Measurements from ENCODE around the gene PLA1A.

PLA1A gene

GRCh38 chr3:119600732-119601131 lies 3.0 kb downstream of the PLA1A start:
- Histone ChIP-seq H3K4me1 (ENCODE audit: insufficient read depth, insufficient read length) (peaks cover 2% of the 10 kb centered on the region), H3K4me3 (ENCODE audit: insufficient read length, low read depth) (no peak overlapping the region), H3K36me3 (ENCODE audit: insufficient read depth, insufficient read length, low read length) (no peaks in the 10 kb centered on the region), H3K9ac (ENCODE audit: insufficient read length, low read depth) (no peak overlapping the region), H3K27me3 (ENCODE audit: insufficient read depth, insufficient read length) (no peaks in the 10 kb centered on the region), H3K9me3 (ENCODE audit: insufficient read depth, low read length) (no peaks in the 10 kb centered on the region)
- no peak for TF ChIP-seq YY1 (IDR thresholded peaks at IDR 0.05; ENCODE audit: insufficient read depth, insufficient read length)
- no peak for TF ChIP-seq SUZ12 (IDR thresholded peaks at IDR 0.05; ENCODE audit: extremely low read depth, insufficient read depth, insufficient read length)
- TF ChIP-seq ZNF274 (IDR thresholded peaks at IDR 0.05; ENCODE audit: low read depth, low read length): no peak
- no peak for DNase-seq (ENCODE audit: low read depth, low spot score)

DNA sequence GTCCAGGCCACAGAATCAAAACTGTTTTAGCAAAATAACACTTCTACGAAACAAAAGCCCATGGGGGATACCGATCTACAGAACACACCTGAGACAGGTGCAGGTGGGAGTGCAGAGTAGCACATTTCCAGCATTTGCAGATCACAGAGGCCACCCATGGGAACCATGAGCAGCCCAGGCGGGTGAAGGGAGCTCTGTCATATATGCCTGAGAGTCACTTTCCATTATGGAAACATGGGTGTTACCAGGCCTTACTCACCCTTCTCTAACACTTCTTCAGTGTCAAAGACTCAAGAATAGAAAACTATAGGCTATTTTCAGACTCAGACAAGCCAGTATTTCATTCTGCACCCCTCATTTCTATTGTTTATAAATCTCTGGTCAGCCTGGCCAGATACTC lies 3.5 kb downstream of the PLA1A start:
- no peak overlapping the region for H3K9ac ChIP-seq (ENCODE audit: insufficient read length, low read depth)
- H3K27me3 ChIP-seq (ENCODE audit: insufficient read depth, insufficient read length): no peaks in the 10 kb centered on the region
- DNase-seq (ENCODE audit: low read depth, low spot score): no peak
- H3K4me1 ChIP-seq (ENCODE audit: insufficient read depth, insufficient read length): peaks cover 2% of the 10 kb centered on the region
- no peaks in the 10 kb centered on the region for H3K9me3 ChIP-seq (ENCODE audit: insufficient read depth, low read length)
- TF ChIP-seq YY1 (IDR thresholded peaks at IDR 0.05; ENCODE audit: insufficient read depth, insufficient read length) (no peak), ZNF274 (IDR thresholded peaks at IDR 0.05; ENCODE audit: low read depth, low read length) (no peak), SUZ12 (IDR thresholded peaks at IDR 0.05; ENCODE audit: extremely low read depth, insufficient read depth, insufficient read length) (no peak)
- no peak overlapping the region for H3K4me3 ChIP-seq (ENCODE audit: insufficient read length, low read depth)
- no peaks in the 10 kb centered on the region for H3K36me3 ChIP-seq (ENCODE audit: insufficient read depth, insufficient read length, low read length)

DNA sequence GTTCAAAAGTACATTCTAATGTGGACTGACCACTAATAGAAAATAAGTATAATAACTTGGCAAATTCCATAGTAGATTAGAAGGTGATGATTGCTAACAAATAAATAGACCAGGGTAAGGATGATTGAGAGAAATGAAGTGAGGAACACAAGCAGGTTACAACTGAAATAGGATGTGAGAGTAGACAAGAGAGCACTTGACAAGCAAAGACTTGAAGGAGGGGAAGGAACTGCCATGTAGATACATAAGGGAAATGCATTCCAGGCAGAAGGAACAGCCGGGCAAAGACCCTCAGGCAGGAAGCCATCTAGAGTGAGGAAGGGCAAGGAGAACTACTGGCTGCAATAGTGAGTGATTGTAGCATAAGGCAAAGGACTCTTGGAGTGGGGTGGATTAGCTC lies 5.0 kb downstream of the PLA1A start:
- Histone ChIP-seq H3K4me1 (ENCODE audit: insufficient read depth, insufficient read length) (peaks cover 2% of the 10 kb centered on the region), H3K9me3 (ENCODE audit: insufficient read depth, low read length) (no peaks in the 10 kb centered on the region), H3K27me3 (ENCODE audit: insufficient read depth, insufficient read length) (no peaks in the 10 kb centered on the region), H3K9ac (ENCODE audit: insufficient read length, low read depth) (no peak overlapping the region), H3K36me3 (ENCODE audit: insufficient read depth, insufficient read length, low read length) (no peaks in the 10 kb centered on the region), H3K4me3 (ENCODE audit: insufficient read length, low read depth) (no peak overlapping the region)
- DNase-seq (ENCODE audit: low read depth, low spot score): no peak
- TF ChIP-seq ZNF274 (IDR thresholded peaks at IDR 0.05; ENCODE audit: low read depth, low read length): no peak
- TF ChIP-seq YY1 (IDR thresholded peaks at IDR 0.05; ENCODE audit: insufficient read depth, insufficient read length): no peak
- no peak for TF ChIP-seq SUZ12 (IDR thresholded peaks at IDR 0.05; ENCODE audit: extremely low read depth, insufficient read depth, insufficient read length)

- Histone ChIP-seq H3K36me3 (ENCODE audit: insufficient read depth, insufficient read length, low read length) (no peaks in the 10 kb centered on the region), H3K4me3 (ENCODE audit: insufficient read length, low read depth) (no peak overlapping the region), H3K4me1 (ENCODE audit: insufficient read depth, insufficient read length) (peaks cover 2% of the 10 kb centered on the region), H3K27me3 (ENCODE audit: insufficient read depth, insufficient read length) (no peaks in the 10 kb centered on the region), H3K9ac (ENCODE audit: insufficient read length, low read depth) (no peak overlapping the region), H3K9me3 (ENCODE audit: insufficient read depth, low read length) (no peaks in the 10 kb centered on the region)
- DNase-seq (ENCODE audit: low read depth, low spot score): no peak
- TF ChIP-seq ZNF274 (IDR thresholded peaks at IDR 0.05; ENCODE audit: low read depth, low read length) (no peak), SUZ12 (IDR thresholded peaks at IDR 0.05; ENCODE audit: extremely low read depth, insufficient read depth, insufficient read length) (no peak), YY1 (IDR thresholded peaks at IDR 0.05; ENCODE audit: insufficient read depth, insufficient read length) (no peak)
Observed at GRCh38 chr3:119604878-119605277, 7.2 kb downstream of the PLA1A start.

DNA sequence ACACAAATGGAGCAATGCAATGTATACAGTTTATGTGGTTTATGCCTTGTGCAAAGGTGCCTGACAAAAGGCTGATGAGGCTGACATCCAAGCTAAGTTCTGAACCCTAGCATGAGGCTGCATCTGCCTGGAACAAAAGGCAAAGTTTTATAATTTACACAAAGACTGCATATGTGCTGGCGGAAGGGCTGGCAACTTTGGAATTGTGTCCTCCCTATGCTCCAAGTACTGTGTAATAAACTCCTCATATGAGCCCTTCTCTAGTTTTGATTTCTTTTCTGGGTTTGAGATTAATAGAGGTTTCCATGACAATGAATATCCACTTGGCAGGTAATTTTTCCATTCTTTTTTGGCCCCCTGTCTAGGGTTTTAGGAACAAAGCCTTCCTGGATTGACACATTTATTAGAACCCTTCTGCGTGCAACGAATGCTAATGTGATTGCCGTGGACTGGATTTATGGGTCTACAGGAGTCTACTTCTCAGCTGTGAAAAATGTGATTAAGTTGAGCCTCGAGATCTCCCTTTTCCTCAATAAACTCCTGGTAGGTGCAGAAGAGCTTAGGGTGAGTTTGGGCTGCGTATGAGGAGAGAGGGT lies 10.8 kb downstream of the PLA1A start:
- Histone ChIP-seq H3K9ac (ENCODE audit: insufficient read length, low read depth) (no peak overlapping the region), H3K9me3 (ENCODE audit: insufficient read depth, low read length) (no peaks in the 10 kb centered on the region), H3K36me3 (ENCODE audit: insufficient read depth, insufficient read length, low read length) (no peaks in the 10 kb centered on the region), H3K27me3 (ENCODE audit: insufficient read depth, insufficient read length) (no peaks in the 10 kb centered on the region), H3K4me3 (ENCODE audit: insufficient read length, low read depth) (no peak overlapping the region), H3K4me1 (ENCODE audit: insufficient read depth, insufficient read length) (peaks cover 2% of the 10 kb centered on the region)
- DNase-seq (ENCODE audit: low read depth, low spot score): no peak
- no peak for TF ChIP-seq YY1 (IDR thresholded peaks at IDR 0.05; ENCODE audit: insufficient read depth, insufficient read length)
- no peak for TF ChIP-seq ZNF274 (IDR thresholded peaks at IDR 0.05; ENCODE audit: low read depth, low read length)
- no peak for TF ChIP-seq SUZ12 (IDR thresholded peaks at IDR 0.05; ENCODE audit: extremely low read depth, insufficient read depth, insufficient read length)

GRCh38 chr3:119609301-119609700 lies 11.6 kb downstream of the PLA1A start:
- H3K9me3 ChIP-seq (ENCODE audit: insufficient read depth, low read length): no peaks in the 10 kb centered on the region
- no peak overlapping the region for H3K4me3 ChIP-seq (ENCODE audit: insufficient read length, low read depth)
- H3K27me3 ChIP-seq (ENCODE audit: insufficient read depth, insufficient read length): no peaks in the 10 kb centered on the region
- TF ChIP-seq ZNF274 (IDR thresholded peaks at IDR 0.05; ENCODE audit: low read depth, low read length): no peak
- TF ChIP-seq YY1 (IDR thresholded peaks at IDR 0.05; ENCODE audit: insufficient read depth, insufficient read length): no peak
- no peak for TF ChIP-seq SUZ12 (IDR thresholded peaks at IDR 0.05; ENCODE audit: extremely low read depth, insufficient read depth, insufficient read length)
- DNase-seq (ENCODE audit: low read depth, low spot score): no peak
- peaks cover 2% of the 10 kb centered on the region for H3K4me1 ChIP-seq (ENCODE audit: insufficient read depth, insufficient read length)
- no peaks in the 10 kb centered on the region for H3K36me3 ChIP-seq (ENCODE audit: insufficient read depth, insufficient read length, low read length)
- H3K9ac ChIP-seq (ENCODE audit: insufficient read length, low read depth): no peak overlapping the region

GRCh38 chr3:119611664-119612063 lies 14.0 kb downstream of the PLA1A start:
- Histone ChIP-seq H3K36me3 (ENCODE audit: insufficient read depth, insufficient read length, low read length) (no peaks in the 10 kb centered on the region), H3K4me1 (ENCODE audit: insufficient read depth, insufficient read length) (no peaks in the 10 kb centered on the region), H3K9ac (ENCODE audit: insufficient read length, low read depth) (no peak overlapping the region), H3K4me3 (ENCODE audit: insufficient read length, low read depth) (no peak overlapping the region), H3K9me3 (ENCODE audit: insufficient read depth, low read length) (no peaks in the 10 kb centered on the region), H3K27me3 (ENCODE audit: insufficient read depth, insufficient read length) (no peaks in the 10 kb centered on the region)
- DNase-seq (ENCODE audit: low read depth, low spot score): no peak
- TF ChIP-seq ZNF274 (IDR thresholded peaks at IDR 0.05; ENCODE audit: low read depth, low read length): no peak
- TF ChIP-seq SUZ12 (IDR thresholded peaks at IDR 0.05; ENCODE audit: extremely low read depth, insufficient read depth, insufficient read length): no peak
- TF ChIP-seq YY1 (IDR thresholded peaks at IDR 0.05; ENCODE audit: insufficient read depth, insufficient read length): no peak
